Measurements from ENCODE around the gene TNPO3.

The TNPO3 gene

DNA sequence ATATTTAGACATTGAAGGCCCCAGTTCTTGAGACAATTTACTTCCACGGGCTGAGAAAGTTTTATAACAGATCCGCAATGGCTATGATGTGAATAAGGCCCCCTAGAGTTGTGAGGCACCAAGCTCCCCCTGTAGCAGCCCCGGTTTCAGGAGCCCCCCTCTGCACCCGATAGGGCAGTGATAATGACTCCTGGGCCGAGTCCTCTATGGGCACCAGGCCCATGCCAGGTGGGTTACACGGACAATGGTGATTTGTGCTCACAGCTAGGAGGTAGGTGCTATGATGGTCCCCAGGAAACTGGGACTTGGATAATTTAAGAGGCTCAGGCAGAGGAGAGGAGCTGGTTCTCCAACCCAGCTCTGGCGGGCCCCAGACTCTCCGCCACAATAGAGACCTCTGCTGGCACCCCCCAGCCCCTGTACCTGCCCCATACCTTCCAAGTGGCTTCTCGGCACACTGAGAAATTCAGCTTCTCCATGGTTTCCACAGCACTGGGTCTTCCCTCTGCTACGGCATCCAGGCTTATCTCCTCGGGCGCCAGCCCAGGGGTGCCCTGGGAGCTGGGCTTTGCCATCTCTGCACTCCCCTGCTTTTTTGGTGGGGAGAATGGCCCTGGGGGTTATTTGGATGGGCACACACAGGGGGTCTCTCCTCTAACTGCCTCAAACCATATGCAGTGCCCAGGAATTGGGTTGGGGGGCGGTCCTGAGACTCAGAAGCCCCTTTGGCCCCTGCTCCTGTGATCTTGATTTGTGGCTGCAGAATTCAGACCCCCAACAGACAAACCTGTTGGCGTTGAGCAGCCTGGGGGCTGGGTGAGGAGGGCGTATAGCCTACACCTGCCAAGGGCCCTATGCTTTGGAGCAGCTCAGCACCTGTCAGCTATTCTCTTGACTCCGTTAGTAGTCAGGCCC lies 132.2 kb downstream of the TNPO3 start:
- Histone ChIP-seq H3K23ac (ENCODE audit: low read depth, low read length, poor library complexity) (no peak overlapping the region), H2BK12ac (ENCODE audit: low read length) (no peak overlapping the region), H3K4me2 (ENCODE audit: insufficient read depth, low read length, poor library complexity, severe bottlenecking) (no peak overlapping the region), H3K4ac (ENCODE audit: low read length) (no peak overlapping the region), H2BK120ac (ENCODE audit: low read depth, low read length) (no peak overlapping the region), H3K14ac (ENCODE audit: low read length) (no peak overlapping the region), H3K9me3 (replicated peaks in 1 of 2; ENCODE audit: control insufficient read depth in 2 of 2, insufficient read depth in 1 of 2, low read depth in 1 of 2, low read length in 2 of 2) (peaks cover 0 to 3% of the 10 kb centered on the region in 2 donors), H2AK5ac (ENCODE audit: low read depth, low read length) (peak overlapping the region; percentile 6), H3K36me3 (replicated peaks in 1 of 2; ENCODE audit: control insufficient read depth in 2 of 2, insufficient read depth in 2 of 2, low read length in 2 of 2) (no peaks in the 10 kb centered on the region), H3K9ac (ENCODE audit: low read depth, low read length, poor library complexity) (no peak overlapping the region), H3K4me3 (ENCODE audit: low read length in 2 of 2) (no peak overlapping the region), H4K8ac (ENCODE audit: low read depth, low read length) (no peak overlapping the region), H3K27ac (replicated peaks; ENCODE audit: low read length) (no peak overlapping the region), H2BK5ac (ENCODE audit: low read length) (no peak overlapping the region), H4K91ac (ENCODE audit: low read depth, low read length, poor library complexity) (no peak overlapping the region), H2BK15ac (ENCODE audit: low read length) (no peak overlapping the region), H3K18ac (ENCODE audit: low read length) (no peak overlapping the region), H3K27me3 (ENCODE audit: control insufficient read depth in 3 of 3, insufficient read depth in 3 of 3, low read depth in 1 of 3, low read length in 3 of 3) (peaks cover 0 to 65% (median 3%) of the 10 kb centered on the region in 3 experiments), H3K4me1 (ENCODE audit: control insufficient read depth in 2 of 2, insufficient read depth in 1 of 2, low read depth in 1 of 2, low read length in 2 of 2) (peaks cover 0 to 7% of the 10 kb centered on the region in 2 donors), H2AFZ (ENCODE audit: low read length) (no peak overlapping the region), H3K79me1 (ENCODE audit: low read depth, low read length) (no peaks in the 10 kb centered on the region)
- no peak for DNase-seq (ENCODE audit: low spot score)
- no CpG with 5 or more reads among the region's 16 CpGs for WGBS, 2 donors (ENCODE audit: extremely low coverage in 2 of 2, insufficient read length in 2 of 2, insufficient replicate concordance in 1 of 2)

DNA sequence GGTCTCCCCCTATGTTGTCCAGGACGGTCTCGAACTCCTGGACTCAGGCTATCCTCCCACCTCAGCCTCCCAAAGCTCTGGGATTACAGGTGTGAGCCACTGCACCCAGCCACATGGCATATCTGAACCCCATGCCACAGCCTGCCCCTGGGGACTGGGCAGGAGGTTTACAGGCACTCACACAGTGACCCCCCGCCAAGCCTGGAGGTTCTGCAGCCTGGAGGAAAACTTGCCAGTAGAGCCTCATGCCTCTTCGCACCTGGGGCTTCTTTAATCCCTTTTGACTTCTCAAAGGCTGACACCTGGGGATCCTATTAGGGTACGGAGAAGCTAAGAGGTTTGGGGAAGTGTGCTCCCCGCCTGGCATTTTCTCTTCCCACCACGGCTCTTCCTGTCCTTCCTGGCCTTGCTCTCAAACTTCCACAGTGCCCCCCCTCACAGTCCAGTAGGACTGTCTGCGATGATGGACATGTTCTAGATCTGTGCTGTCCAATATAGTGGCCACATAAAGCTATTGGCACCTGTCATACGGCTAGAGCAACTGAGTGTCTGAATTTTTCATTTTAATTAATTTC lies 133.0 kb downstream of the TNPO3 start:
- Histone ChIP-seq H3K27ac (replicated peaks; ENCODE audit: low read length) (no peak overlapping the region), H3K4me3 (ENCODE audit: low read length in 2 of 2) (no peak overlapping the region), H2BK120ac (ENCODE audit: low read depth, low read length) (no peak overlapping the region), H3K36me3 (replicated peaks in 1 of 2; ENCODE audit: control insufficient read depth in 2 of 2, insufficient read depth in 2 of 2, low read length in 2 of 2) (no peaks in the 10 kb centered on the region), H2AFZ (ENCODE audit: low read length) (no peak overlapping the region), H3K4ac (ENCODE audit: low read length) (no peak overlapping the region), H3K23ac (ENCODE audit: low read depth, low read length, poor library complexity) (no peak overlapping the region), H3K9ac (ENCODE audit: low read depth, low read length, poor library complexity) (no peak overlapping the region), H3K14ac (ENCODE audit: low read length) (no peak overlapping the region), H4K91ac (ENCODE audit: low read depth, low read length, poor library complexity) (no peak overlapping the region), H3K79me1 (ENCODE audit: low read depth, low read length) (no peaks in the 10 kb centered on the region), H2BK15ac (ENCODE audit: low read length) (no peak overlapping the region), H3K27me3 (ENCODE audit: control insufficient read depth in 3 of 3, insufficient read depth in 3 of 3, low read depth in 1 of 3, low read length in 3 of 3) (peaks cover 0 to 69% (median 6%) of the 10 kb centered on the region in 3 experiments), H3K4me2 (ENCODE audit: insufficient read depth, low read length, poor library complexity, severe bottlenecking) (no peak overlapping the region), H3K18ac (ENCODE audit: low read length) (no peak overlapping the region), H3K4me1 (ENCODE audit: control insufficient read depth in 2 of 2, insufficient read depth in 1 of 2, low read depth in 1 of 2, low read length in 2 of 2) (peaks cover 0 to 7% of the 10 kb centered on the region in 2 donors), H2BK5ac (ENCODE audit: low read length) (no peak overlapping the region), H2BK12ac (ENCODE audit: low read length) (no peak overlapping the region), H3K9me3 (replicated peaks in 1 of 2; ENCODE audit: control insufficient read depth in 2 of 2, insufficient read depth in 1 of 2, low read depth in 1 of 2, low read length in 2 of 2) (peaks cover 0 to 1% of the 10 kb centered on the region in 2 donors), H4K8ac (ENCODE audit: low read depth, low read length) (no peak overlapping the region), H2AK5ac (ENCODE audit: low read depth, low read length) (no peak overlapping the region)
- DNase-seq (ENCODE audit: low spot score): no peak
- no CpG with 5 or more reads among the region's 9 CpGs for WGBS, 2 donors (ENCODE audit: extremely low coverage in 2 of 2, insufficient read length in 2 of 2, insufficient replicate concordance in 1 of 2)

DNA sequence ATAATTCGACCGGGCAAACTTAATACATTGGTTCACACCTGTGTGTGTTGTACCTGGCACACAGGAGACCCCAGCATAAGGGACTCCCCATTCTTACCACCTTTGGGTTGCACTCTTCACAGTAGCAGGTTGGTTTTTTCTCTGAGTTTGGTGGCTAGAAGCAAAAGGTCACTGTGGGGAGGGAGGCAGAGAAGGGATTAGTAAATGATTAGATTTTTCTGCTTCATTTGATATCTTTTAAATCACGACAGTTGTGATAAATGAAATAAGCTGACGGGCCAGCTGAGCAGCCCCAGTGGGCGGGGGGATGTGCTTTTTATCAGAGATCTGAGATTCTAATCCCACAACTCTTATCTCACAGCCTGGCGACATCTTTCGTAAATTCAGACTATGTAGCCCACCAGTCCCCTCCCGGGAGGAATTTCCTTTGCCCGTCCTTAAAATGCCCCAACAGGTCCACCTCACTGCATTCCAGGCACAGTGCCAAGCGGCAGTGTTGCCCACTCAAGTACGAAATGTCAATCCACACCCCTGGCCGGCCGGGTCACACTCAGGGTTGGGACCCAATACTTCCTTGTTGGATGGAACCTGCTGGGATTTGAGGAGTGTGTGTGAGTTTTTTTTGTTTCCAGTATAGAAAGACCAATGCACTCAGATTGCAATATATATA lies 133.9 kb downstream of the TNPO3 start:
- no peaks in the 10 kb centered on the region for H3K36me3 ChIP-seq (replicated peaks in 1 of 2; ENCODE audit: control insufficient read depth in 2 of 2, insufficient read depth in 2 of 2, low read length in 2 of 2)
- no peak overlapping the region for H2AFZ ChIP-seq (ENCODE audit: low read length)
- no peak overlapping the region for H2BK120ac ChIP-seq (ENCODE audit: low read depth, low read length)
- H2BK15ac ChIP-seq (ENCODE audit: low read length): no peak overlapping the region
- H3K23ac ChIP-seq (ENCODE audit: low read depth, low read length, poor library complexity): no peak overlapping the region
- no peak overlapping the region for H4K91ac ChIP-seq (ENCODE audit: low read depth, low read length, poor library complexity)
- no peak overlapping the region for H3K18ac ChIP-seq (ENCODE audit: low read length)
- no peak overlapping the region for H2BK5ac ChIP-seq (ENCODE audit: low read length)
- H3K4ac ChIP-seq (ENCODE audit: low read length): no peak overlapping the region
- peaks cover 0 to 7% of the 10 kb centered on the region in 2 donors for H3K4me1 ChIP-seq (ENCODE audit: control insufficient read depth in 2 of 2, insufficient read depth in 1 of 2, low read depth in 1 of 2, low read length in 2 of 2)
- no peak overlapping the region for H3K4me3 ChIP-seq (ENCODE audit: low read length in 2 of 2)
- DNase-seq (ENCODE audit: low spot score): no peak
- H3K4me2 ChIP-seq (ENCODE audit: insufficient read depth, low read length, poor library complexity, severe bottlenecking): no peak overlapping the region
- H3K9me3 ChIP-seq (replicated peaks in 1 of 2; ENCODE audit: control insufficient read depth in 2 of 2, insufficient read depth in 1 of 2, low read depth in 1 of 2, low read length in 2 of 2): peaks cover 0 to 1% of the 10 kb centered on the region in 2 donors
- WGBS, 2 donors (ENCODE audit: extremely low coverage in 2 of 2, insufficient read length in 2 of 2, insufficient replicate concordance in 1 of 2): no CpG with 5 or more reads among the region's 13 CpGs
- H3K14ac ChIP-seq (ENCODE audit: low read length): no peak overlapping the region
- H3K27me3 ChIP-seq (ENCODE audit: control insufficient read depth in 3 of 3, insufficient read depth in 3 of 3, low read depth in 1 of 3, low read length in 3 of 3): peaks cover 0 to 78% (median 15%) of the 10 kb centered on the region in 3 experiments
- H3K27ac ChIP-seq (replicated peaks; ENCODE audit: low read length): no peak overlapping the region
- H4K8ac ChIP-seq (ENCODE audit: low read depth, low read length): no peak overlapping the region
- no peaks in the 10 kb centered on the region for H3K79me1 ChIP-seq (ENCODE audit: low read depth, low read length)
- no peak overlapping the region for H3K9ac ChIP-seq (ENCODE audit: low read depth, low read length, poor library complexity)
- H2AK5ac ChIP-seq (ENCODE audit: low read depth, low read length): no peak overlapping the region
- no peak overlapping the region for H2BK12ac ChIP-seq (ENCODE audit: low read length)

All from neuronal stem cell (in vitro differentiated cells).